Iris pigment epithelial cell (primary cell): ENCODE results near the gene GKN2.
"Not testable (repeated sequence)": the region's sequence is repeated elsewhere in the genome, so short reads cannot be mapped to it uniquely, and the experiment has no call there.

Source experiments
- DNase-seq: peaks from one replicate; pipeline ENCODE4 v3.0.0-alpha.2; 2011; ENCODE audit warnings: low read depth

GKN2 gene

GRCh38 chr2:68959001-68959400 lies 6.3 kb upstream of the GKN2 start:
- no peak for DNase-seq

GRCh38 chr2:68955432-68955831 lies 2.7 kb upstream of the GKN2 start:
- DNase-seq: not testable (repeated sequence)

- DNase-seq: no peak
These were observed 794 bp downstream of the GKN2 start for GRCh38 chr2:68951899-68952298.

GRCh38 chr2:68948710-68949109 lies 4.0 kb downstream of the GKN2 start:
- no peak for DNase-seq

GRCh38 chr2:68946117-68946516 lies 6.6 kb downstream of the GKN2 start:
- DNase-seq: no peak

GRCh38 chr2:68943581-68944568 lies 8.8 kb downstream of the GKN2 start:
- DNase-seq: peak; percentile 45

- no peak for DNase-seq
These were observed 9.9 kb downstream of the GKN2 start for GRCh38 chr2:68942827-68943226.

- DNase-seq: no peak
These were observed 12.3 kb downstream of the GKN2 start for GRCh38 chr2:68940369-68940768.

- DNase-seq: no peak
These were observed 12.7 kb downstream of the GKN2 start for GRCh38 chr2:68939962-68940361.

GRCh38 chr2:68938938-68939337 lies 13.8 kb downstream of the GKN2 start:
- DNase-seq: no peak

- no peak for DNase-seq
These were observed 15.2 kb downstream of the GKN2 start for GRCh38 chr2:68937346-68938055.

GRCh38 chr2:68936889-68937288 lies 15.8 kb downstream of the GKN2 start:
- DNase-seq: peak; percentile 43

GRCh38 chr2:68936427-68936826 lies 16.3 kb downstream of the GKN2 start:
- peak; percentile 63 for DNase-seq

GRCh38 chr2:68935471-68935870 lies 17.2 kb downstream of the GKN2 start:
- no peak for DNase-seq

- no peak for DNase-seq
These were observed 18.7 kb downstream of the GKN2 start for GRCh38 chr2:68934021-68934420.

- DNase-seq: no peak
These were observed 20.3 kb downstream of the GKN2 start for GRCh38 chr2:68932402-68932801.

GRCh38 chr2:68931799-68932198 lies 20.9 kb downstream of the GKN2 start:
- no peak for DNase-seq

- no peak for DNase-seq
These were observed 21.5 kb downstream of the GKN2 start for GRCh38 chr2:68931149-68931711.

GRCh38 chr2:68926796-68927195 lies 25.9 kb downstream of the GKN2 start:
- DNase-seq: no peak

GRCh38 chr2:68925295-68925896 lies 27.3 kb downstream of the GKN2 start:
- peak; percentile 52 for DNase-seq

GRCh38 chr2:68921646-68922045 lies 31.0 kb downstream of the GKN2 start:
- peak; percentile 50 for DNase-seq

- no peak for DNase-seq
These were observed 32.1 kb downstream of the GKN2 start for GRCh38 chr2:68920481-68921170.
